GM12891 (cell line): ENCODE measurements around the gene CCL26.

ENCODE experiments used
- POLR2A ChIP-seq: IDR thresholded peaks from 2 replicates; pipeline ENCODE4 v1.6.1; 2011; ENCODE audit warnings: low read depth, low read length, control low read depth
- POLR2AphosphoS5 ChIP-seq: IDR thresholded peaks from 2 replicates; pipeline ENCODE4 v1.6.1; 2011; ENCODE audit warnings: low read depth, low read length, control low read depth
- SPI1 ChIP-seq: IDR thresholded peaks from 2 replicates; pipeline ENCODE4 v1.6.1; 2011; ENCODE audit warnings: low read depth, low read length, control low read depth
- TAF1 ChIP-seq: IDR thresholded peaks from 2 replicates; pipeline ENCODE4 v1.6.1; 2011; ENCODE audit warnings: low read depth, low read length, control low read depth

DNA sequence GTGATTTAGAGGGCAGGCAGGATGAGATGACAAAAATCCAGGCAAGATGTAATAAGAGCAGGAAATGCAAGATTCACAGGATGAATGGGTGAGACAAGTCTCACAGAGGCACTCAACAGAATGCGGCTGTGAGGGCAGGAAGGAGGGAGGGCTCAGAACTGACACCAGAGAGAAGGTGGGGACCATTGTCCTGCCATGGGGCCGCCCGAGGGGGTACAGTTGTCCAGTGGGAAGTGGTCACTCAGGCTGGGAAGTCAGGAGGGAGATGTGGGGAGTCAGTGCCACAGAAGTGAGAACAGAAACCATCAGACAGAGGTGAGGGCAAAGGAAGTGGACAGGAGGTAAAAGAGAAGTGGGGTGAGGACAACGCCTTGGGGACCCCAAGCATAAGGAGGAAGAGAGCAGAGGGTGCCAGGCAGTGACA is 42.1 kb downstream of the CCL26 start:
- TF ChIP-seq POLR2AphosphoS5 (no peak), POLR2A (no peak), TAF1 (no peak), SPI1 (peak; percentile 55; the same call in 1 of the 2 replicates)
